GM12874 (cell line): ENCODE data around the gene LPCAT3.

ENCODE experiments used
- CTCF ChIP-seq: IDR thresholded peaks from 2 replicates; pipeline ENCODE4 v1.5.1; 2011; ENCODE audit warnings: low read depth, mild to moderate bottlenecking, control low read depth, low read length, moderate library complexity; ENCODE audit not compliant: insufficient read depth

LPCAT3 gene

GRCh38 chr12:7013101-7013500 is 5.2 kb downstream of the LPCAT3 start:
- TF ChIP-seq CTCF: no peak

- TF ChIP-seq CTCF: no peak
Observed at GRCh38 chr12:7012024-7012607, 6.2 kb downstream of the LPCAT3 start.

- no peak for TF ChIP-seq CTCF
Observed at GRCh38 chr12:7009512-7009911, 8.8 kb downstream of the LPCAT3 start.

- no peak for TF ChIP-seq CTCF
Observed at GRCh38 chr12:7008864-7009263, 9.4 kb downstream of the LPCAT3 start.

GRCh38 chr12:7006639-7007038 is 11.6 kb downstream of the LPCAT3 start:
- no peak for TF ChIP-seq CTCF

GRCh38 chr12:7005311-7005710 is 13.0 kb downstream of the LPCAT3 start:
- no peak for TF ChIP-seq CTCF

- no peak for TF ChIP-seq CTCF
Observed at GRCh38 chr12:7004840-7005239, 13.4 kb downstream of the LPCAT3 start.
